HepG2 (cell line): ENCODE data around the gene SIVA1. TPM values are rescaled to one million over a fixed set of nuclear protein-coding genes. Genes with fewer than 3 reads are reported as not detected.

Experiments used
- CCAR2 ChIP-seq: fragments of 200-400 bp; formaldehyde crosslinking; optimal IDR thresholded peaks from 2 replicates; pipeline ENCODE3; 2018; ENCODE audit warnings: low read depth, mild to moderate bottlenecking, low read length, moderate library complexity
- GZF1 ChIP-seq: sonication (generic); formaldehyde crosslinking; IDR thresholded peaks from 2 replicates; pipeline ENCODE4 v1.5.1; 2020; ENCODE audit warnings: mild to moderate bottlenecking, missing genetic modification reagents
- NFKB2 ChIP-seq: sonication (generic); formaldehyde crosslinking; IDR thresholded peaks from 2 replicates; pipeline ENCODE4 v1.4.0; 2020; ENCODE audit warnings: missing genetic modification reagents, borderline replicate concordance
- NRL ChIP-seq: sonication (generic); formaldehyde crosslinking; IDR thresholded peaks from 2 replicates; pipeline ENCODE4 v1.5.0; 2020; ENCODE audit warnings: missing genetic modification reagents, mild to moderate bottlenecking, moderate library complexity, borderline replicate concordance
- POLR2AphosphoS5 ChIP-seq: IDR thresholded peaks from 2 replicates; pipeline ENCODE4 v1.6.1; 2012; ENCODE audit warnings: low read depth, low read length
- POLR2G ChIP-seq: fragments of 200-400 bp; formaldehyde crosslinking; IDR thresholded peaks from 2 replicates; pipeline ENCODE4 v1.6.1; 2018; ENCODE audit warnings: mild to moderate bottlenecking, low read depth, low read length, moderate library complexity
- PRMT3 ChIP-seq: sonication (generic); formaldehyde crosslinking; IDR thresholded peaks from 2 replicates; pipeline ENCODE4 v1.8.1; 2022; ENCODE audit warnings: low read depth, mild to moderate bottlenecking, moderate library complexity, missing genetic modification reagents, borderline replicate concordance
- SATB2 ChIP-seq: sonication (generic); formaldehyde crosslinking; IDR thresholded peaks from 2 replicates; pipeline ENCODE4 v1.5.0; 2020; ENCODE audit warnings: missing genetic modification reagents
- TAF1 ChIP-seq: sonication (generic); formaldehyde crosslinking; IDR thresholded peaks from 2 replicates; pipeline ENCODE4 v1.4.0; 2020; ENCODE audit warnings: missing genetic modification reagents
- ZBTB20 ChIP-seq: sonication (generic); formaldehyde crosslinking; IDR thresholded peaks from 2 replicates; pipeline ENCODE4 v1.8.1; 2023; ENCODE audit warnings: missing genetic modification reagents, low read depth, mild to moderate bottlenecking, borderline replicate concordance
- ZIK1 ChIP-seq: sonication (generic); formaldehyde crosslinking; IDR thresholded peaks from 2 replicates; pipeline ENCODE4 v1.5.0; 2020; ENCODE audit warnings: mild to moderate bottlenecking, low read depth, missing genetic modification reagents, borderline replicate concordance
- ZNF10 ChIP-seq: sonication (generic); formaldehyde crosslinking; IDR thresholded peaks from 2 replicates; pipeline ENCODE4 v1.4.0; 2020; ENCODE audit warnings: mild to moderate bottlenecking, low read depth, missing genetic modification reagents, borderline replicate concordance
- ZNF232 ChIP-seq: sonication (generic); formaldehyde crosslinking; IDR thresholded peaks from 2 replicates; pipeline ENCODE4 v1.4.0; 2020; ENCODE audit warnings: missing genetic modification reagents, borderline replicate concordance
- ZNF253 ChIP-seq: sonication (generic); formaldehyde crosslinking; IDR thresholded peaks from 2 replicates; pipeline ENCODE4 v1.8.0; 2022; ENCODE audit warnings: mild to moderate bottlenecking, missing genetic modification reagents, borderline replicate concordance
- ZNF260 ChIP-seq: sonication (generic); formaldehyde crosslinking; IDR thresholded peaks from 2 replicates; pipeline ENCODE4 v1.4.0; 2020; ENCODE audit warnings: missing genetic modification reagents, low read depth, mild to moderate bottlenecking, borderline replicate concordance
- ZNF546 ChIP-seq: sonication (generic); formaldehyde crosslinking; conservative IDR thresholded peaks from 2 replicates; pipeline ENCODE4 v1.8.1; 2023; ENCODE audit warnings: mild to moderate bottlenecking, missing genetic modification reagents
- ZNF607 ChIP-seq: sonication (generic); formaldehyde crosslinking; IDR thresholded peaks from 2 replicates; pipeline ENCODE4 v1.5.1; 2020; ENCODE audit warnings: missing genetic modification reagents, mild to moderate bottlenecking, borderline replicate concordance
- polyA plus RNA-seq, 8 experiments: library from polyadenylated mRNA; depleted of rRNA in 3 of 8; stranded (reverse) in 7 of 8; unstranded in 1 of 8; fragments of >200 nt; fragmentation: Illumina TruSeq in 4 of 8; extraction: Trizol in 4 of 8; gene quantifications; 2 replicates each; pipeline versions ENCODE4 v1.2.1 to v1.2.3, GENCODE V29; 2011 to 2016; ENCODE audit warnings: low read depth in 4 of 8, missing spikeins in 1 of 8, mixed read lengths in 1 of 8; ENCODE audit not compliant: insufficient read depth in 1 of 8
- total RNA-seq, 5 experiments: library from RNA; depleted of rRNA; stranded (reverse); fragments of >200 nt; fragmentation: Illumina TruSeq; extraction: Trizol; gene quantifications; 2 replicates each; pipeline ENCODE4 v1.2.3, GENCODE V29; 2016; ENCODE audit warnings: low read depth in 1 of 5
- TF ChIP-seq, protein P1 (sequence below): sonication (generic); formaldehyde crosslinking; IDR thresholded peaks from 2 replicates; pipeline ENCODE4 v1.4.0; 2020; ENCODE audit warnings: missing genetic modification reagents
- TF ChIP-seq, protein P2 (sequence below): sonication (generic); formaldehyde crosslinking; IDR thresholded peaks from 2 replicates; pipeline ENCODE4 v1.5.0; 2020; ENCODE audit warnings: missing genetic modification reagents
- TF ChIP-seq, protein P3 (sequence below): sonication (generic); formaldehyde crosslinking; IDR thresholded peaks from 2 replicates; pipeline ENCODE4 v1.9.0; 2022; ENCODE audit warnings: low read depth, missing genetic modification reagents
- TF ChIP-seq, protein P4 (sequence below): fragments of 450-650 bp; IDR thresholded peaks from 2 replicates; pipeline ENCODE4 v1.6.1; 2016
- TF ChIP-seq, protein P5 (sequence below): sonication (generic); formaldehyde crosslinking; IDR thresholded peaks from 2 replicates; pipeline ENCODE4 v1.8.0; 2022; ENCODE audit warnings: missing genetic modification reagents, mild to moderate bottlenecking, inconsistent platforms, borderline replicate concordance

SIVA1 gene
- total and polyA plus RNA-seq, 2 of the 13 experiments (the other 11 are each of a cell fraction or from before 2014, with no cell fraction given) = 123 to 186 TPM

DNA sequence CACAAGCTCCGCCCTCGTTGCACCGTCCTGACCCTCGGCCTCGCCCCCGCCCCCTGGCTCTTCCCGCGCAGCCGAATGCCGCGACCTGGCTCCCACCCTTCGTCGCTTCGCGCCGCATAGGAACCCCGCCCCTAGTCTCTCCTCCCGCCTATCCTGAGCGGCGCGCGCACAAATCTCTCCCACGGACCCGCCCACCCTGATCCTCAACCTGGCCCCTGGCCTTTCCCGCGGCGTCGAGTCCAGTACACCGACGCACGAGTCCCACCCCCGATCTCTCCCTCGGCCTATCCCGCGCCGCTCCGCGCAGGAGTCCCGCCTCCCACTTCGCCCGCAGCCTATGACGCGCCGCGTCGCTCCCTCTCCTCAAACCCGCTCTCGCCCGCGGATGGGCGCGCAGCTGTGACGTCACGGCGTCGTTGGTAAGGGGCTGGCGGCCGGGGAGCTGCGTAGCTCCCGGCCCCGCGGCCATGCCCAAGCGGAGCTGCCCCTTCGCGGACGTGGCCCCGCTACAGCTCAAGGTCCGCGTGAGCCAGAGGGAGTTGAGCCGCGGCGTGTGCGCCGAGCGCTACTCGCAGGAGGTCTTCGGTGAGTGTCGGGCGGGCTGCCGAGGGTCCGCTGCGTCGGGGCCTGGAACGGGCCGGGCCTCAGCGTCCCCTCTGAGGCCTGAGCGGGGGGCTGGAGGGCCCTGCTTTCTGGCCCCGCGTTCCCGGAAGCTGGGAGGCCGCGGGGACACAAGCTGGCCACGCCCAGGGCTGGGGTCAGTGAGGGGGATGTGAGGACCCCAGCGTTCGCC is at the start of gene SIVA1 (continued):
- peak; percentile 83 for TF ChIP-seq TAF1 (CRISPR knock-in tag)
- peak; percentile 72 for TF ChIP-seq POLR2AphosphoS5
- TF ChIP-seq POLR2G = peak; percentile 77
- no peak for TF ChIP-seq ZNF10 (CRISPR knock-in tag)
- TF ChIP-seq, protein P1, sequence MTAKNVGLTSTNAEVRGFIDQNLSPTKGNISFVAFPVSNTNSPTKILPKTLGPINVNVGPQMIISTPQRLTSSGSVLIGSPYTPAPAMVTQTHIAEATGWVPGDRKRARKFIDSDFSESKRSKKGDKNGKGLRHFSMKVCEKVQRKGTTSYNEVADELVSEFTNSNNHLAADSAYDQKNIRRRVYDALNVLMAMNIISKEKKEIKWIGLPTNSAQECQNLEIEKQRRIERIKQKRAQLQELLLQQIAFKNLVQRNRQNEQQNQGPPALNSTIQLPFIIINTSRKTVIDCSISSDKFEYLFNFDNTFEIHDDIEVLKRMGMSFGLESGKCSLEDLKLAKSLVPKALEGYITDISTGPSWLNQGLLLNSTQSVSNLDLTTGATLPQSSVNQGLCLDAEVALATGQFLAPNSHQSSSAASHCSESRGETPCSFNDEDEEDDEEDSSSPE (CRISPR knock-in tag) = peak; percentile 97
- TF ChIP-seq SATB2 (CRISPR knock-in tag) = no peak; the same call in 1 of the 2 replicates
- TF ChIP-seq ZBTB20 = no peak
- TF ChIP-seq ZIK1 (CRISPR knock-in tag) = peak; percentile 8; the same call in 1 of the 2 replicates
- no peak for TF ChIP-seq CCAR2
- TF ChIP-seq GZF1 (CRISPR knock-in tag) = no peak
- no peak; the same call in 1 of the 2 replicates for TF ChIP-seq NRL (CRISPR knock-in tag)
- peak; percentile 92; the same call in 1 of the 2 replicates for TF ChIP-seq PRMT3 (CRISPR knock-in tag)
- TF ChIP-seq ZNF546 (CRISPR knock-in tag) = peak; percentile 67; the same call in 1 of the 2 replicates
- peak; percentile 22; the same call in 1 of the 2 replicates for TF ChIP-seq ZNF607
- TF ChIP-seq, protein P2, sequence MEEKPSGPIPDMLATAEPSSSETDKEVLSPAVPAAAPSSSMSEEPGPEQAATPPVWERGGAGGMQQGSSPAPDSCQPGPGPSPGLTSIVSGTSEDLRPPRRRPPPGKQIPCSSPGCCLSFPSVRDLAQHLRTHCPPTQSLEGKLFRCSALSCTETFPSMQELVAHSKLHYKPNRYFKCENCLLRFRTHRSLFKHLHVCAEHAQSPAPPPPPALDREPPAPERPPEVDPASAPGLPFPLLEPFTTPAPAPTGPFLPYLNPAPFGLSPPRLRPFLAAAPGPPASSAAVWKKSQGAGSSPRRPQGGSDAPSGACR (CRISPR knock-in tag) = no peak; the same call in 1 of the 2 replicates
- TF ChIP-seq, protein P3, sequence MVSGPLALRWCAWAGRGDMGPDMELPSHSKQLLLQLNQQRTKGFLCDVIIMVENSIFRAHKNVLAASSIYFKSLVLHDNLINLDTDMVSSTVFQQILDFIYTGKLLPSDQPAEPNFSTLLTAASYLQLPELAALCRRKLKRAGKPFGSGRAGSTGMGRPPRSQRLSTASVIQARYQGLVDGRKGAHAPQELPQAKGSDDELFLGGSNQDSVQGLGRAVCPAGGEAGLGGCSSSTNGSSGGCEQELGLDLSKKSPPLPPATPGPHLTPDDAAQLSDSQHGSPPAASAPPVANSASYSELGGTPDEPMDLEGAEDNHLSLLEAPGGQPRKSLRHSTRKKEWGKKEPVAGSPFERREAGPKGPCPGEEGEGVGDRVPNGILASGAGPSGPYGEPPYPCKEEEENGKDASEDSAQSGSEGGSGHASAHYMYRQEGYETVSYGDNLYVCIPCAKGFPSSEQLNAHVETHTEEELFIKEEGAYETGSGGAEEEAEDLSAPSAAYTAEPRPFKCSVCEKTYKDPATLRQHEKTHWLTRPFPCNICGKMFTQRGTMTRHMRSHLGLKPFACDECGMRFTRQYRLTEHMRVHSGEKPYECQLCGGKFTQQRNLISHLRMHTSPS (CRISPR knock-in tag) = 0 out of 2 replicates have a peak, but pooled peaks have one; percentile 35
- TF ChIP-seq ZNF253 (CRISPR knock-in tag) = peak; percentile 28; the same call in 1 of the 2 replicates
- TF ChIP-seq, protein P4, sequence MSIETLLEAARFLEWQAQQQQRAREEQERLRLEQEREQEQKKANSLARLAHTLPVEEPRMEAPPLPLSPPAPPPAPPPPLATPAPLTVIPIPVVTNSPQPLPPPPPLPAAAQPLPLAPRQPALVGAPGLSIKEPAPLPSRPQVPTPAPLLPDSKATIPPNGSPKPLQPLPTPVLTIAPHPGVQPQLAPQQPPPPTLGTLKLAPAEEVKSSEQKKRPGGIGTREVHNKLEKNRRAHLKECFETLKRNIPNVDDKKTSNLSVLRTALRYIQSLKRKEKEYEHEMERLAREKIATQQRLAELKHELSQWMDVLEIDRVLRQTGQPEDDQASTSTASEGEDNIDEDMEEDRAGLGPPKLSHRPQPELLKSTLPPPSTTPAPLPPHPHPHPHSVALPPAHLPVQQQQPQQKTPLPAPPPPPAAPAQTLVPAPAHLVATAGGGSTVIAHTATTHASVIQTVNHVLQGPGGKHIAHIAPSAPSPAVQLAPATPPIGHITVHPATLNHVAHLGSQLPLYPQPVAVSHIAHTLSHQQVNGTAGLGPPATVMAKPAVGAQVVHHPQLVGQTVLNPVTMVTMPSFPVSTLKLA = peak; percentile 19; the same call in 1 of the 2 replicates
- TF ChIP-seq, protein P5, sequence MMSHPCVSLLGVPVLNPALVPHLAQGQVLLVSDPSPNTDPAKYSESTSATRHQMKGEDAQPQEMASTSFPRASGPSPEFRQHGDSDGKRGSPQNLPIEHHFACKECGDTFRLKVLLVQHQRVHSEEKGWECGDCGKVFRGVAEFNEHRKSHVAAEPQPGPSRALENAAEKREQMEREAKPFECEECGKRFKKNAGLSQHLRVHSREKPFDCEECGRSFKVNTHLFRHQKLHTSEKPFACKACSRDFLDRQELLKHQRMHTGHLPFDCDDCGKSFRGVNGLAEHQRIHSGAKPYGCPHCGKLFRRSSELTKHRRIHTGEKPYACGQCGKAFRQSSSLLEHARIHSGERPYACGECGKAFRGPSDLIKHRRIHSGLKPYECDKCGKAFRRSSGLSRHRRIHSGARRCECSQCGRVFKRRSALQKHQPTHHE (CRISPR knock-in tag) = peak; percentile 68; the same call in 1 of the 2 replicates
- TF ChIP-seq NFKB2 (CRISPR knock-in tag) = no peak
- TF ChIP-seq ZNF232 (CRISPR knock-in tag) = no peak; the same call in 1 of the 2 replicates
- no peak for TF ChIP-seq ZNF260
